WERI-Rb-1 (cell line): ENCODE measurements around the gene PTGDS.

Source experiments
- DNase-seq: peaks from one replicate; pipeline ENCODE4 v3.0.0-alpha.2; 2020
- H3K27ac ChIP-seq: fragments of 250-450 bp; sonication (Bioruptor Pico); 2 replicates; pipeline ENCODE4 v1.5.1; 2020; ENCODE audit warnings: mild to moderate bottlenecking, moderate library complexity
- H3K27me3 ChIP-seq: fragments of 250-450 bp; sonication (Bioruptor Pico); 2 replicates; pipeline ENCODE4 v1.5.1; 2021; ENCODE audit warnings: mild to moderate bottlenecking, low read depth, moderate library complexity; ENCODE audit not compliant: insufficient read depth, severe bottlenecking
- H3K36me3 ChIP-seq: fragments of 250-450 bp; sonication (Bioruptor Pico); 2 replicates; pipeline ENCODE4 v1.5.1; 2020; ENCODE audit warnings: mild to moderate bottlenecking, moderate library complexity
- H3K4me3 ChIP-seq: 2 replicates; pipeline ENCODE4 v1.5.1; 2011; ENCODE audit warnings: low read depth, mild to moderate bottlenecking, control low read depth, low read length
- H3K9me3 ChIP-seq: fragments of 250-450 bp; sonication (Bioruptor Pico); 2 replicates; pipeline ENCODE4 v1.5.1; 2021; ENCODE audit warnings: mild to moderate bottlenecking, moderate library complexity; ENCODE audit not compliant: severe bottlenecking
- CTCF ChIP-seq: IDR thresholded peaks from 2 replicates; pipeline ENCODE4 v1.5.1; 2011; ENCODE audit warnings: low read depth, mild to moderate bottlenecking, control low read depth, inconsistent platforms, low read length

The PTGDS gene

GRCh38 chr9:136982232-136983051, 5.1 kb downstream of the PTGDS start, which contains the start of gene LCNL1:
Gene LCNL1 (plus strand): TSS chr9:136982993. CDS start chr9:136983587, 594 bp downstream.
- Histone ChIP-seq H3K36me3 (no peaks in the 10 kb centered on the region), H3K4me3 (no peak within 1 kb of the TSS), H3K27me3 (no peaks in the 10 kb centered on the region), H3K27ac (peak within 1 kb of the TSS; percentile 59), H3K9me3 (no peaks in the 10 kb centered on the region)
- TF ChIP-seq CTCF = no peak
- DNase-seq = no peak

- Histone ChIP-seq H3K36me3 (no peaks in the 10 kb centered on the region), H3K9me3 (no peaks in the 10 kb centered on the region), H3K4me3 (no peak overlapping the region), H3K27me3 (no peaks in the 10 kb centered on the region), H3K27ac (no peak overlapping the region; the same call in 1 of the 2 replicates)
- DNase-seq = no peak
- TF ChIP-seq CTCF = no peak
Observed at GRCh38 chr9:136983167-136983566, 5.9 kb downstream of the PTGDS start.

GRCh38 chr9:136983656-136984314, 6.5 kb downstream of the PTGDS start:
- Histone ChIP-seq H3K27ac (no peak overlapping the region; the same call in 1 of the 2 replicates), H3K36me3 (no peaks in the 10 kb centered on the region), H3K27me3 (no peaks in the 10 kb centered on the region), H3K4me3 (no peak overlapping the region), H3K9me3 (no peaks in the 10 kb centered on the region)
- no peak for DNase-seq
- TF ChIP-seq CTCF = no peak

- Histone ChIP-seq H3K36me3 (no peaks in the 10 kb centered on the region), H3K9me3 (no peaks in the 10 kb centered on the region), H3K27ac (no peak overlapping the region), H3K4me3 (no peak overlapping the region), H3K27me3 (no peaks in the 10 kb centered on the region)
- no peak for TF ChIP-seq CTCF
- DNase-seq = no peak
Observed at GRCh38 chr9:136984464-136985026, 7.2 kb downstream of the PTGDS start.

- Histone ChIP-seq H3K27me3 (no peaks in the 10 kb centered on the region), H3K9me3 (no peaks in the 10 kb centered on the region), H3K27ac (no peak overlapping the region), H3K36me3 (no peaks in the 10 kb centered on the region), H3K4me3 (no peak overlapping the region)
- no peak for DNase-seq
- no peak for TF ChIP-seq CTCF
Observed at GRCh38 chr9:136985027-136985602, 7.8 kb downstream of the PTGDS start.
